Neural cell (in vitro differentiated cells): ENCODE results near the gene TM9SF4.

Source experiments
- EZH2 ChIP-seq: fragments of 200-600, 300-800 bp; shearing (Covaris generic), sonication (generic); IDR thresholded peaks from 2 replicates; pipeline ENCODE4 v1.6.1; 2014; ENCODE audit warnings: antibody characterized with exemption, low read length, borderline replicate concordance, mild to moderate bottlenecking; ENCODE audit not compliant: insufficient read depth, poor library complexity, severe bottlenecking
- POLR2AphosphoS5 ChIP-seq: IDR thresholded peaks from 2 replicates; pipeline ENCODE4 v1.6.1; 2012
- RAD21 ChIP-seq: fragments of 450-650 bp; conservative IDR thresholded peaks from 2 replicates; pipeline ENCODE4 v1.6.1; 2014; ENCODE audit warnings: antibody characterized with exemption, mild to moderate bottlenecking, moderate library complexity
- TAF1 ChIP-seq: IDR thresholded peaks from 2 replicates; pipeline ENCODE4 v1.6.1; 2012; ENCODE audit warnings: low read depth
- TF ChIP-seq, protein P1 (sequence below): fragments of 450-650 bp; IDR thresholded peaks from 2 replicates; pipeline ENCODE4 v1.5.1; 2014; ENCODE audit warnings: antibody characterized with exemption, mild to moderate bottlenecking, moderate library complexity; ENCODE audit not compliant: poor library complexity, severe bottlenecking

DNA sequence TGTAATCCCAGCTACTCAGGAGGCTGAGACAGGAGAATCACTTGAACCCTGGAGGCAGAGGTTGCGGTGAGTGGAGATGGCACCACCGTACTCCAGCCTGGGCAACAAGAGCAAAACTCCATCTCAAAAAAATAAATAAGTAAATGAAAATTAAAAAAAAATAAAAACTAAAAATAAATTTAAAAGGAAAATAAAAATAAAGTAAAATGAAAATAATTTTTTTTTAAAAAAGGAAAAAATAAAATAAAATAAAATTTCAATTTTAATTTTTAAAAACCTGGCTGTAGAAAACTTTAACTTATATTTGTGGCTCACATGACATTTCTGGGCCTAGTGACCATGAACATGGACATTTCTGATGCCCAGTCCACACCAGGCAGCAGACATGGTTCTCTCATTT is 41.3 kb upstream of the TM9SF4 start:
- TF ChIP-seq EZH2 (no peak), TAF1 (no peak), RAD21 (no peak), POLR2AphosphoS5 (no peak)
- TF ChIP-seq, protein P1, sequence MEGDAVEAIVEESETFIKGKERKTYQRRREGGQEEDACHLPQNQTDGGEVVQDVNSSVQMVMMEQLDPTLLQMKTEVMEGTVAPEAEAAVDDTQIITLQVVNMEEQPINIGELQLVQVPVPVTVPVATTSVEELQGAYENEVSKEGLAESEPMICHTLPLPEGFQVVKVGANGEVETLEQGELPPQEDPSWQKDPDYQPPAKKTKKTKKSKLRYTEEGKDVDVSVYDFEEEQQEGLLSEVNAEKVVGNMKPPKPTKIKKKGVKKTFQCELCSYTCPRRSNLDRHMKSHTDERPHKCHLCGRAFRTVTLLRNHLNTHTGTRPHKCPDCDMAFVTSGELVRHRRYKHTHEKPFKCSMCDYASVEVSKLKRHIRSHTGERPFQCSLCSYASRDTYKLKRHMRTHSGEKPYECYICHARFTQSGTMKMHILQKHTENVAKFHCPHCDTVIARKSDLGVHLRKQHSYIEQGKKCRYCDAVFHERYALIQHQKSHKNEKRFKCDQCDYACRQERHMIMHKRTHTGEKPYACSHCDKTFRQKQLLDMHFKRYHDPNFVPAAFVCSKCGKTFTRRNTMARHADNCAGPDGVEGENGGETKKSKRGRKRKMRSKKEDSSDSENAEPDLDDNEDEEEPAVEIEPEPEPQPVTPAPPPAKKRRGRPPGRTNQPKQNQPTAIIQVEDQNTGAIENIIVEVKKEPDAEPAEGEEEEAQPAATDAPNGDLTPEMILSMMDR, result no peak
